H1 (cell line): Measurements from ENCODE around the gene SNCAIP. TPM values are rescaled to one million over a fixed set of nuclear protein-coding genes. Genes with fewer than 3 reads are reported as not detected.

Experiments
- CTCF ChIA-PET: fragments of 300-600 bp; sonication (Branson Sonifier 250); formaldehyde crosslinking; loops from one replicate; lab custom pipeline; 2021; ENCODE audit not compliant: partially characterized antibody; lab: Charles Lee
- POLR2A ChIA-PET: fragments of 300-600 bp; sonication (Branson Sonifier 250); formaldehyde crosslinking; loops from one replicate; lab custom pipeline; 2021; ENCODE audit warnings: inconsistent platforms; ENCODE audit not compliant: partially characterized antibody; lab: Charles Lee
- DNase-seq, 2 experiments: peaks; one replicate each; pipeline versions ENCODE4 v3.0.0 to v3.0.0-alpha.2; 2010 to 2022; ENCODE audit warnings: low spot score in 2 of 2, low read depth in 1 of 2, mixed read lengths in 1 of 2
- FAIRE-seq: peaks from 2 replicates; lab custom pipeline; 2011; peaks lifted over from hg19 to GRCh38; lab: Jason Lieb, UNC
- H2AFZ ChIP-seq: 2 replicates; pipeline ENCODE4 v1.8.1; 2012; ENCODE audit warnings: low read length, inconsistent platforms
- H2AK5ac ChIP-seq: 2 replicates; pipeline ENCODE4 v1.6.1; 2013; ENCODE audit warnings: low read depth, low read length
- H2BK120ac ChIP-seq: replicated peaks from 2 replicates; pipeline ENCODE3; 2013; ENCODE audit warnings: low read depth, low read length, inconsistent platforms
- H2BK12ac ChIP-seq: 2 replicates; pipeline ENCODE4 v1.6.1; 2013; ENCODE audit warnings: low read depth, low read length
- H2BK15ac ChIP-seq: 2 replicates; pipeline ENCODE4 v1.6.1; 2013; ENCODE audit warnings: low read length
- H2BK20ac ChIP-seq: 2 replicates; pipeline ENCODE4 v1.6.1; 2013; ENCODE audit warnings: low read length
- H2BK5ac ChIP-seq: 2 replicates; pipeline ENCODE4 v1.6.1; 2013; ENCODE audit warnings: low read depth, low read length
- H3K14ac ChIP-seq: 2 replicates; pipeline ENCODE4 v1.6.1; 2013; ENCODE audit warnings: inconsistent platforms; ENCODE audit not compliant: insufficient read length
- H3K18ac ChIP-seq: 2 replicates; pipeline ENCODE4 v1.6.1; 2013; ENCODE audit warnings: low read length; ENCODE audit errors: extremely low read depth
- H3K23ac ChIP-seq: 2 replicates; pipeline ENCODE4 v1.6.1; 2013; ENCODE audit warnings: inconsistent platforms; ENCODE audit not compliant: insufficient read length
- H3K23me2 ChIP-seq: 2 replicates; pipeline ENCODE4 v1.6.1; 2013; ENCODE audit warnings: low read depth, low read length
- H3K27ac ChIP-seq: 2 replicates; pipeline ENCODE4 v1.6.1; 2011; ENCODE audit warnings: low read depth, low read length, inconsistent platforms
- H3K27me3 ChIP-seq, 4 experiments: replicated peaks in 1 of 4; 1 replicate in 1 of 4; 2 replicates in 3 of 4; pipeline versions ENCODE4 v1.6.1 to v1.8.1; 2011 to 2013; ENCODE audit warnings: low read length in 3 of 4, mild to moderate bottlenecking in 3 of 4, inconsistent platforms in 2 of 4, mixed read lengths in 2 of 4, moderate library complexity in 1 of 4; ENCODE audit not compliant: control insufficient read depth in 3 of 4, insufficient read depth in 3 of 4; ENCODE audit errors: extremely low read depth in 1 of 4
- H3K36me3 ChIP-seq, 4 experiments: 2 replicates each; pipeline versions ENCODE4 v1.6.1 to v1.8.1; 2011 to 2013; ENCODE audit warnings: mild to moderate bottlenecking in 4 of 4, low read length in 3 of 4, moderate library complexity in 2 of 4, control low read depth in 1 of 4, inconsistent platforms in 1 of 4; ENCODE audit not compliant: insufficient read depth in 4 of 4, control insufficient read depth in 2 of 4
- H3K4ac ChIP-seq: replicated peaks from 2 replicates; pipeline ENCODE3; 2013; ENCODE audit warnings: low read length, low read depth, mixed read lengths, inconsistent platforms; ENCODE audit not compliant: insufficient read length
- H3K4me1 ChIP-seq, 4 experiments: replicated peaks in 1 of 4; 1 replicate in 1 of 4; 2 replicates in 3 of 4; pipeline versions ENCODE4 v1.6.1 to v1.8.1; 2011 to 2013; ENCODE audit warnings: low read length in 3 of 4, inconsistent platforms in 2 of 4, mixed read lengths in 1 of 4; ENCODE audit not compliant: insufficient read depth in 4 of 4, control insufficient read depth in 3 of 4
- H3K4me2 ChIP-seq, 2 experiments: 2 replicates each; pipeline versions ENCODE4 v1.6.1 to v1.8.1; 2011 to 2013; ENCODE audit warnings: low read depth in 2 of 2, low read length in 2 of 2, control low read depth in 1 of 2, inconsistent platforms in 1 of 2, mild to moderate bottlenecking in 1 of 2; ENCODE audit not compliant: insufficient read depth in 1 of 2
- H3K4me3 ChIP-seq, 4 experiments: fragments of 200-600, 300-600 bp in 1 of 4; sonication (generic), shearing (Covaris generic), sonication (Bioruptor Twin) in 1 of 4; 2 replicates each; pipeline versions ENCODE4 v1.5.1 to v1.8.1; 2011 to 2016; ENCODE audit warnings: low read length in 4 of 4, low read depth in 3 of 4, control low read depth in 2 of 4, inconsistent platforms in 2 of 4, mild to moderate bottlenecking in 2 of 4, mixed read lengths in 1 of 4, moderate library complexity in 1 of 4; ENCODE audit not compliant: insufficient read depth in 2 of 4; ENCODE audit errors: extremely low read depth in 1 of 4
- H3K56ac ChIP-seq: replicated peaks from 2 replicates; pipeline ENCODE3; 2013; ENCODE audit warnings: low read depth, mild to moderate bottlenecking, mixed read lengths, low read length, inconsistent platforms; ENCODE audit not compliant: insufficient read length
- H3K79me1 ChIP-seq: 2 replicates; pipeline ENCODE4 v1.6.1; 2013; ENCODE audit warnings: low read depth, low read length, control low read depth
- H3K79me2 ChIP-seq, 2 experiments: 2 replicates each; pipeline versions ENCODE4 v1.6.1 to v1.8.1; 2012 to 2013; ENCODE audit warnings: low read length in 2 of 2, mild to moderate bottlenecking in 2 of 2, inconsistent platforms in 1 of 2; ENCODE audit not compliant: insufficient read depth in 2 of 2, control insufficient read depth in 1 of 2
- H3K9ac ChIP-seq, 4 experiments: replicated peaks in 1 of 4; 1 replicate in 1 of 4; 2 replicates in 3 of 4; pipeline versions ENCODE4 v1.6.1 to v1.8.1; 2011 to 2013; ENCODE audit warnings: low read depth in 3 of 4, low read length in 3 of 4, control low read depth in 2 of 4, mild to moderate bottlenecking in 2 of 4, moderate library complexity in 2 of 4, inconsistent platforms in 1 of 4; ENCODE audit errors: extremely low read depth in 1 of 4
- H3K9me3 ChIP-seq, 2 experiments: 2 replicates each; pipeline versions ENCODE4 v1.6.1 to v1.8.1; 2012 to 2013; ENCODE audit warnings: mild to moderate bottlenecking in 2 of 2, moderate library complexity in 2 of 2, control low read depth in 1 of 2, inconsistent platforms in 1 of 2, low read depth in 1 of 2, low read length in 1 of 2, mixed read lengths in 1 of 2; ENCODE audit not compliant: insufficient read depth in 2 of 2
- H4K20me1 ChIP-seq, 2 experiments: replicated peaks in 1 of 2; 2 replicates each; pipeline versions ENCODE3 to v1.8.1; 2011 to 2013; ENCODE audit warnings: inconsistent platforms in 2 of 2, low read length in 2 of 2, mild to moderate bottlenecking in 1 of 2; ENCODE audit not compliant: insufficient read depth in 2 of 2, control insufficient read depth in 1 of 2
- H4K5ac ChIP-seq: 2 replicates; pipeline ENCODE4 v1.6.1; 2013; ENCODE audit warnings: low read length, low read depth, mixed read lengths, inconsistent platforms; ENCODE audit not compliant: insufficient read length
- H4K8ac ChIP-seq: 2 replicates; pipeline ENCODE4 v1.8.0; 2013; ENCODE audit warnings: mild to moderate bottlenecking, moderate library complexity, low read length, inconsistent platforms; ENCODE audit not compliant: insufficient read depth; ENCODE audit errors: extremely low read depth
- H4K91ac ChIP-seq: replicated peaks from 2 replicates; pipeline ENCODE3; 2013; ENCODE audit warnings: low read length, mixed read lengths, inconsistent platforms; ENCODE audit not compliant: insufficient read length
- MAFK ChIP-seq: IDR thresholded peaks from 2 replicates; pipeline ENCODE4 v1.6.1; 2012; ENCODE audit warnings: low read depth, mild to moderate bottlenecking, improper control_type of control experiment, low read length
- NANOG ChIP-seq: IDR thresholded peaks from 2 replicates; pipeline ENCODE4 v1.6.1; 2011; ENCODE audit warnings: low read length, low read depth, mild to moderate bottlenecking, inconsistent platforms; ENCODE audit not compliant: insufficient read depth, poor library complexity, severe bottlenecking
- RBBP5 ChIP-seq: IDR thresholded peaks from 2 replicates; pipeline ENCODE4 v1.7.1; 2012; ENCODE audit warnings: low read depth, mild to moderate bottlenecking, inconsistent platforms, low read length, moderate library complexity, borderline replicate concordance
- SIX5 ChIP-seq: IDR thresholded peaks from 2 replicates; pipeline ENCODE4 v1.6.1; 2011; ENCODE audit warnings: mild to moderate bottlenecking, low read depth, low read length
- YY1 ChIP-seq: IDR thresholded peaks from 2 replicates; pipeline ENCODE4 v1.6.1; 2011; ENCODE audit warnings: low read depth, mild to moderate bottlenecking, low read length
- WGBS, 2 experiments: shearing (Covaris generic) in 1 of 2; methylation state at CpG; one replicate each; pipeline versions ENCODE4 v1.1.6 to v1.1.7; 2013 to 2015; ENCODE audit warnings: low lambda C conversion rate in 2 of 2, mixed read lengths in 2 of 2, inconsistent platforms in 1 of 2, low coverage in 1 of 2, missing lambda C conversion rate in 1 of 2; ENCODE audit not compliant: insufficient replicate concordance in 2 of 2, insufficient coverage in 1 of 2, insufficient read length in 1 of 2; ENCODE audit errors: extremely low coverage in 1 of 2, missing lambda C conversion rate in 1 of 2; 5-methylcytosine and 5-hydroxymethylcytosine counted together
- polyA plus RNA-seq, 7 experiments: library from polyadenylated mRNA; depleted of rRNA in 3 of 7; stranded (reverse) in 5 of 7; unstranded in 2 of 7; fragments of >200 nt in 5 of 7; fragments of 200-250 nt in 2 of 7; gene quantifications; 1 replicate in 5 of 7; 2 replicates in 1 of 7; 4 replicates in 1 of 7; pipeline versions ENCODE4 v1.2.1 to v1.2.3, GENCODE V29; 2011 to 2013; ENCODE audit warnings: missing spikeins in 2 of 7, mixed read lengths in 2 of 7
- total RNA-seq: library from RNA; stranded (reverse); fragmentation: NEBNext Ultra II Directional; extraction: Animal tissue kit (Norgen Biotek cat#: 25700); gene quantifications from 2 replicates; pipeline ENCODE4 v1.2.1, GENCODE V29; 2021
- TF ChIP-seq, protein P1 (sequence below): IDR thresholded peaks from 2 replicates; pipeline ENCODE4 v1.6.1; 2012; ENCODE audit warnings: low read length, inconsistent platforms

SNCAIP gene
- total and polyA plus RNA-seq, 2 of the 8 experiments (the other 6 are each of a cell fraction or from before 2014, with no cell fraction given) = 3.9 to 9.0 TPM

DNA sequence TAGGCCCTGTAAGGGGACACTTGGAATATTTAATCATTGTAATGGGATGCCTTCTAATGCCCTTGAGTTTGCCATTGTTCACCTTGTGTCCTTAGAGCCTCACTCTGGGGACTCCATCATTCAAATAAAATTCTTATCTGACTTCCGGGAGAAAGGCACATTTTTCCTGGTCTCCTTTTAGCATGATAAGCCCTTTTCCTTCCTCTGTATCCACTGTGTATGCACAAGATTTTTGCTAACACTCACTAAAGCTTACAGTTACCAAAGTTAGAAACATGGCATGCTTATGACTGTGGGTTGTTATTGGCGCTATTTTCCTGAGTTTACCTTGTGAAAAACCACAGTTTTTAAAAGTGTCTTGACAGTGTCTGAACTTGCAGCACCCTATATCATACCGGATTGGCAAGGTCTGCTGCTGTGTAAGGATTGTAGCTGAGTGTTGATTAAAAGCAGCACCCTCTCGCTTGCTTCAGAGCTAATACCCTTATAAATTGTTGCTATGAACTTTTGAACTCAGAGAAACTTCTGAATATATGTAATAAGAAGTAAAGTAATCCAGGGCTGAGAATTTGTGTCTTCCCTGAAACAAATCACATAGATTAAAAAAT, 46.4 kb downstream of the SNCAIP start:
- no peak overlapping the region for H2BK120ac ChIP-seq
- H4K91ac ChIP-seq = no peak overlapping the region
- FAIRE-seq (no peak), DNase-seq (no peak)
- no peaks in the 10 kb centered on the region for H3K79me1 ChIP-seq
- H3K36me3 ChIP-seq = no peaks in the 10 kb centered on the region
- H2BK20ac ChIP-seq = no peak overlapping the region
- H3K23ac ChIP-seq = no peak overlapping the region
- no peaks in the 10 kb centered on the region for H3K23me2 ChIP-seq
- no peak overlapping the region for H3K4me3 ChIP-seq
- ChIA-PET CTCF (interaction anchor here (0.9 kb wide), 1 partner anchor 39 kb away, joined by 3 read pairs; no protein-coding TSS in a partner anchor), POLR2A (no interaction called here)
- TF ChIP-seq NANOG (no peak), RBBP5 (no peak), SIX5 (no peak), MAFK (no peak), YY1 (no peak)
- TF ChIP-seq, protein P1, sequence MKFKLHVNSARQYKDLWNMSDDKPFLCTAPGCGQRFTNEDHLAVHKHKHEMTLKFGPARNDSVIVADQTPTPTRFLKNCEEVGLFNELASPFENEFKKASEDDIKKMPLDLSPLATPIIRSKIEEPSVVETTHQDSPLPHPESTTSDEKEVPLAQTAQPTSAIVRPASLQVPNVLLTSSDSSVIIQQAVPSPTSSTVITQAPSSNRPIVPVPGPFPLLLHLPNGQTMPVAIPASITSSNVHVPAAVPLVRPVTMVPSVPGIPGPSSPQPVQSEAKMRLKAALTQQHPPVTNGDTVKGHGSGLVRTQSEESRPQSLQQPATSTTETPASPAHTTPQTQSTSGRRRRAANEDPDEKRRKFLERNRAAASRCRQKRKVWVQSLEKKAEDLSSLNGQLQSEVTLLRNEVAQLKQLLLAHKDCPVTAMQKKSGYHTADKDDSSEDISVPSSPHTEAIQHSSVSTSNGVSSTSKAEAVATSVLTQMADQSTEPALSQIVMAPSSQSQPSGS = no peak
- no peaks in the 10 kb centered on the region for H3K9me3 ChIP-seq
- no peak overlapping the region for H3K4ac ChIP-seq
- H2BK12ac ChIP-seq = no peak overlapping the region
- no peak overlapping the region for H3K4me2 ChIP-seq
- H3K4me1 ChIP-seq = peaks cover 2 to 20% (median 12%) of the 10 kb centered on the region in 4 experiments; a peak in 6 of 7 replicates
- H4K20me1 ChIP-seq = no peaks in the 10 kb centered on the region
- no peak overlapping the region for H3K14ac ChIP-seq
- H3K27ac ChIP-seq = no peak overlapping the region
- no peak overlapping the region for H4K8ac ChIP-seq
- no peak overlapping the region for H2AK5ac ChIP-seq
- H3K79me2 ChIP-seq = no peaks in the 10 kb centered on the region
- H3K9ac ChIP-seq = no peak overlapping the region; a peak in 1 of 7 replicates
- no peak overlapping the region for H4K5ac ChIP-seq
- no peak overlapping the region for H3K56ac ChIP-seq
- H2AFZ ChIP-seq = no peak overlapping the region
- H3K27me3 ChIP-seq = no peaks in the 10 kb centered on the region
- no peak overlapping the region; the same call in 1 of the 2 replicates for H3K18ac ChIP-seq
- 77% methylated on average over 4 of the region's 4 CpGs; no CpG with 5 or more reads in 1 of the 2 experiments for WGBS, 2 experiments
- H2BK5ac ChIP-seq = no peak overlapping the region
- no peak overlapping the region for H2BK15ac ChIP-seq
